K562 (cell line): ENCODE measurements around the gene ODF4. TPM values are rescaled to one million over a fixed set of nuclear protein-coding genes. Genes with fewer than 3 reads are reported as not detected.
"Not testable (repeated sequence)": the region's sequence is repeated elsewhere in the genome, so short reads cannot be mapped to it uniquely, and the experiment has no call there.

Experiments used
- ATAC-seq: fragments of 200-7000 bp; cut with Tn5 transposase; 3 replicates; pipeline ENCODE4 v1.9.1; 2020; ENCODE audit warnings: moderate library complexity
- BruUV-seq: library from RNA; stranded (reverse); fragments of 400-500 nt; replicated peaks from 2 replicates; lab custom pipeline; 2021; lab: Mats Ljungman, UMichigan
- CTCF ChIA-PET: fragments of 300-600 bp; formaldehyde crosslinking; extraction: SDS; loops from one replicate; lab custom pipeline; 2021; ENCODE audit warnings: low intra/inter-chr PET ratio; lab: Yijun Ruan, JAX
- POLR2A ChIA-PET: fragments of 300-600, 350-650 bp; sonication (Branson Sonifier 250); formaldehyde crosslinking; extraction: SDS; loops from one replicate; lab custom pipeline; 2021; ENCODE audit warnings: antibody characterized with exemption, inconsistent platforms; lab: Yijun Ruan, JAX
- DNase-seq, 4 experiments: peaks; one replicate each; pipeline versions ENCODE4 v3.0.0 to v3.0.0-alpha.2; 2011 to 2018; ENCODE audit warnings: low spot score in 3 of 4, mixed read lengths in 3 of 4; ENCODE audit errors: extremely low read depth in 1 of 4
- FAIRE-seq: peaks from 2 replicates; lab custom pipeline; 2011; peaks lifted over from hg19 to GRCh38; lab: Jason Lieb, UNC
- H2AFZ ChIP-seq: 2 replicates; pipeline ENCODE4 v1.6.0; 2011; ENCODE audit warnings: low read depth, low read length, control low read depth, inconsistent platforms
- H3K27ac ChIP-seq: fragments of 200-600 bp; 3 replicates; pipeline ENCODE4 v1.8.0; 2011; ENCODE audit warnings: low read depth, mild to moderate bottlenecking, control low read depth, inconsistent platforms, low read length, moderate library complexity, mixed read lengths; ENCODE audit errors: extremely low read depth
- H3K27me3 ChIP-seq, 2 experiments: fragments of 300-600 bp in 1 of 2; 2 replicates in 1 of 2; 3 replicates in 1 of 2; pipeline versions ENCODE4 v1.6.0 to v1.8.0; 2011; ENCODE audit warnings: inconsistent platforms in 2 of 2, low read length in 2 of 2, mild to moderate bottlenecking in 1 of 2, mixed read lengths in 1 of 2, moderate library complexity in 1 of 2; ENCODE audit not compliant: control insufficient read depth in 2 of 2, insufficient read depth in 2 of 2
- H3K36me3 ChIP-seq: fragments of 300-600 bp; 3 replicates; pipeline ENCODE4 v1.8.0; 2011; ENCODE audit warnings: mild to moderate bottlenecking, low read length, inconsistent platforms; ENCODE audit not compliant: control insufficient read depth, insufficient read depth
- H3K4me1 ChIP-seq, 2 experiments: fragments of 200-600 bp in 1 of 2; replicated peaks in 1 of 2; 2 replicates in 1 of 2; 3 replicates in 1 of 2; pipeline versions ENCODE4 v1.5.1 to v1.8.0; 2011; ENCODE audit warnings: inconsistent platforms in 2 of 2, low read length in 2 of 2, mild to moderate bottlenecking in 1 of 2, mixed read lengths in 1 of 2, moderate library complexity in 1 of 2; ENCODE audit not compliant: control insufficient read depth in 2 of 2, insufficient read depth in 2 of 2
- H3K4me2 ChIP-seq: 2 replicates; pipeline ENCODE4 v1.6.1; 2011; ENCODE audit warnings: low read length, control low read depth, inconsistent platforms, mixed read lengths; ENCODE audit not compliant: insufficient read depth
- H3K4me3 ChIP-seq: fragments of 200-600 bp; sonication (generic), shearing (Covaris generic); 2 replicates; pipeline ENCODE4 v1.5.1; 2016; ENCODE audit warnings: control low read depth, inconsistent platforms
- H3K79me2 ChIP-seq: fragments of 200-600 bp; 3 replicates; pipeline ENCODE4 v1.8.0; 2011; ENCODE audit warnings: low read length, inconsistent platforms; ENCODE audit not compliant: control insufficient read depth, insufficient read depth
- H3K9ac ChIP-seq, 2 experiments: 2 replicates each; pipeline versions ENCODE4 v1.6.0 to v1.6.1; 2011; ENCODE audit warnings: low read depth in 2 of 2, low read length in 2 of 2, control low read depth in 1 of 2, inconsistent platforms in 1 of 2, mild to moderate bottlenecking in 1 of 2, mixed read lengths in 1 of 2; ENCODE audit not compliant: insufficient read depth in 1 of 2
- H3K9me1 ChIP-seq: one replicate; pipeline ENCODE4 v1.6.0; 2011; ENCODE audit warnings: inconsistent platforms, mild to moderate bottlenecking, low read length, moderate library complexity; ENCODE audit not compliant: control insufficient read depth, insufficient read depth
- H3K9me3 ChIP-seq: replicated peaks from 2 replicates; pipeline ENCODE4 v1.5.1; 2011; ENCODE audit warnings: low read depth, low read length, inconsistent platforms; ENCODE audit not compliant: control insufficient read depth, insufficient read depth
- H4K20me1 ChIP-seq: replicated peaks from 2 replicates; pipeline ENCODE4 v1.6.1; 2011; ENCODE audit warnings: low read length, inconsistent platforms, mixed read lengths; ENCODE audit not compliant: control insufficient read depth, insufficient read depth
- ARHGAP35 ChIP-seq: fragments of 450-650 bp; IDR thresholded peaks from 2 replicates; pipeline ENCODE4 v1.6.1; 2018; ENCODE audit not compliant: partially characterized antibody
- ARID2 ChIP-seq: fragments of 450-650 bp; IDR thresholded peaks from 2 replicates; pipeline ENCODE4 v1.6.1; 2017; ENCODE audit warnings: antibody characterized with exemption, mild to moderate bottlenecking
- CLOCK ChIP-seq: fragments of 250-450 bp; sonication (Bioruptor Pico); IDR thresholded peaks from 2 replicates; pipeline ENCODE4 v1.4.0; 2020; ENCODE audit warnings: mild to moderate bottlenecking, moderate library complexity, borderline replicate concordance
- DDX20 ChIP-seq: fragments of 450-650 bp; IDR thresholded peaks from 2 replicates; pipeline ENCODE4 v1.6.1; 2016; ENCODE audit warnings: missing genetic modification characterization, low read depth, mild to moderate bottlenecking, missing compliant biosample characterization, moderate library complexity
- EGR1 ChIP-seq: fragments of 450-650 bp; conservative IDR thresholded peaks from 2 replicates; pipeline ENCODE4 v1.6.1; 2017; ENCODE audit warnings: mild to moderate bottlenecking
- FOXJ3 ChIP-seq: sonication (generic); formaldehyde crosslinking; IDR thresholded peaks from 2 replicates; pipeline ENCODE4 v1.4.0; 2020; ENCODE audit warnings: mild to moderate bottlenecking, missing genetic modification reagents
- HNRNPH1 ChIP-seq: fragments of 200-400 bp; formaldehyde crosslinking; optimal IDR thresholded peaks from 2 replicates; pipeline ENCODE3; 2017; ENCODE audit warnings: low read depth, mild to moderate bottlenecking, low read length, moderate library complexity
- LCOR ChIP-seq: sonication (generic); formaldehyde crosslinking; IDR thresholded peaks from 2 replicates; pipeline ENCODE4 v1.8.0; 2022; ENCODE audit warnings: mild to moderate bottlenecking, missing genetic modification reagents
- NEUROD1 ChIP-seq: fragments of 150-350 bp; IDR thresholded peaks from 2 replicates; pipeline ENCODE4 v1.6.1; 2014; ENCODE audit warnings: borderline replicate concordance, low read length, low read depth; ENCODE audit not compliant: partially characterized antibody
- POLR3A ChIP-seq: IDR thresholded peaks from 2 replicates; pipeline ENCODE4 v1.6.1; 2011; ENCODE audit warnings: borderline replicate concordance, mild to moderate bottlenecking, moderate library complexity; ENCODE audit not compliant: insufficient read length, insufficient read depth; ENCODE audit errors: extremely low read depth
- SRSF3 ChIP-seq: fragments of 200-400 bp; formaldehyde crosslinking; IDR thresholded peaks from 2 replicates; pipeline ENCODE4 v1.6.1; 2016; ENCODE audit warnings: mild to moderate bottlenecking, low read length, moderate library complexity; ENCODE audit not compliant: insufficient read depth
- TBP ChIP-seq: optimal IDR thresholded peaks from 2 replicates; pipeline ENCODE3; 2011; ENCODE audit warnings: low read depth, low read length, improper control_type of control experiment
- YBX1 ChIP-seq: fragments of 450-650 bp; IDR thresholded peaks from 2 replicates; pipeline ENCODE4 v1.7.1; 2016; ENCODE audit warnings: mild to moderate bottlenecking
- ZFP30 ChIP-seq: fragments of 250-450 bp; sonication (Bioruptor Pico); IDR thresholded peaks from 2 replicates; pipeline ENCODE4 v1.8.0; 2022; ENCODE audit warnings: moderate library complexity, mild to moderate bottlenecking, inconsistent platforms, borderline replicate concordance
- WGBS: fragments of 100-300 bp; shearing (Covaris generic); methylation state at CpG from one replicate; pipeline ENCODE4 v1.1.6; 2016; ENCODE audit warnings: low coverage, mixed read lengths; ENCODE audit not compliant: insufficient coverage; ENCODE audit errors: missing lambda C conversion rate; 5-methylcytosine and 5-hydroxymethylcytosine counted together
- in situ Hi-C: fragments of 300-500 bp; cut with MboI; formaldehyde crosslinking; loops from 4 replicates; pipeline ENCODE4 v1.15.0; 2018; ENCODE audit warnings: inconsistent platforms, mixed read lengths
- intact Hi-C: fragments of 100-400 bp; cut with micrococcal nuclease; formaldehyde crosslinking; loops from 2 replicates; pipeline ENCODE4 v1.14.2; 2022
- polyA plus RNA-seq, 8 experiments: library from polyadenylated mRNA; depleted of rRNA in 4 of 8; stranded (reverse) in 5 of 8; unstranded in 3 of 8; fragments of >200 nt; fragmentation: Nextera tagmentation in 2 of 8; fragmentation: Illumina TruSeq in 1 of 8; extraction: Ambion mirVana in 2 of 8; extraction: Trizol in 1 of 8; gene quantifications; 2 replicates each; pipeline versions ENCODE4 v1.2.1 to v1.2.3, GENCODE V29; 2011 to 2014; ENCODE audit warnings: inconsistent platforms in 1 of 8, missing spikeins in 1 of 8
- total RNA-seq, 7 experiments: library from RNA; depleted of rRNA in 6 of 7; stranded (reverse); fragments of >200 nt in 6 of 7; fragmentation: Illumina TruSeq in 2 of 7; extraction: Trizol in 2 of 7; gene quantifications; 2 replicates each; pipeline versions ENCODE4 v1.2.1 to v1.2.3, GENCODE V29; 2011 to 2021; ENCODE audit warnings: low replicate concordance in 1 of 7

The ODF4 gene
- total and polyA plus RNA-seq, 9 of the 15 experiments (the other 6 are each of a cell fraction or from before 2014, with no cell fraction given), result not detected

- in situ Hi-C loops (no loop called here), intact Hi-C loops (no loop called here)
- Histone ChIP-seq H3K36me3 (no peaks in the 10 kb centered on the region), H3K79me2 (no peaks in the 10 kb centered on the region), H3K4me1 (peaks cover 4 to 10% of the 10 kb centered on the region in 2 experiments; a peak in 3 of 5 replicates), H3K9me1 (no peaks in the 10 kb centered on the region), H3K27ac (no peak overlapping the region), H3K27me3 (no peaks in the 10 kb centered on the region; a peak in 1 of 5 replicates), H4K20me1 (no peaks in the 10 kb centered on the region), H3K9ac (peak overlapping the region in 1 of 2 experiments; percentile 43; a peak in 1 of 4 replicates), H2AFZ (no peak overlapping the region), H3K4me2 (no peak overlapping the region), H3K9me3 (no peaks in the 10 kb centered on the region), H3K4me3 (no peak overlapping the region)
- DNase-seq, result no peak
- FAIRE-seq, result no peak
- no peak for ATAC-seq
- CTCF ChIA-PET, result no interaction called here
- no TSS peak for BruUV-seq
- POLR2A ChIA-PET, result interaction anchor here (0.6 to 1.6 kb wide), 4 partner anchors 8 to 173 kb away, joined by 3 to 4 read pairs (median 4); no protein-coding TSS in a partner anchor
- TF ChIP-seq DDX20 (tag), result no peak
- TF ChIP-seq FOXJ3 (CRISPR knock-in tag), result no peak
- TF ChIP-seq POLR3A, result no peak
- TF ChIP-seq CLOCK (CRISPR knock-in tag), result no peak
- TF ChIP-seq ZFP30 (CRISPR knock-in tag), result no peak
- no peak for TF ChIP-seq SRSF3
- TF ChIP-seq EGR1, result no peak
- no peak for TF ChIP-seq YBX1
- no peak for TF ChIP-seq NEUROD1
- no peak for TF ChIP-seq HNRNPH1
- TF ChIP-seq ARHGAP35, result no peak
- TF ChIP-seq LCOR (CRISPR knock-in tag), result no peak
- no peak for TF ChIP-seq TBP
- no peak for TF ChIP-seq ARID2
- 32% methylated on average over 4 of the region's 5 CpGs for whole genome bisulfite sequencing
Observed at GRCh38 chr17:8345951-8346665, 6.5 kb downstream of the ODF4 start.

- POLR2A ChIA-PET, result interaction anchor here (1.0 to 1.6 kb wide), 2 partner anchors 9 to 174 kb away, joined by 3 to 4 read pairs; no protein-coding TSS in a partner anchor
- H3K4me3 ChIP-seq, H3K79me2 ChIP-seq, in situ Hi-C loops, CTCF ChIA-PET, H3K36me3 ChIP-seq, DNase-seq, ATAC-seq, H3K9me1 ChIP-seq, H3K27ac ChIP-seq, H3K9ac ChIP-seq, H2AFZ ChIP-seq, BruUV-seq, H3K9me3 ChIP-seq, intact Hi-C loops, H4K20me1 ChIP-seq, H3K4me1 ChIP-seq, H3K27me3 ChIP-seq, FAIRE-seq, H3K4me2 ChIP-seq: not testable (repeated sequence)
- 80% methylated on average over 1 of the region's 25 CpGs for WGBS
Observed at GRCh38 chr17:8347001-8347400, 7.4 kb downstream of the ODF4 start.
